Activated T-helper 17 cell treated with anti-CD3 and anti-CD28 coated beads, Interleukin-2, amount 50 U/mL, for 72 hours (primary cell): ENCODE data around the gene SEMA4D. TPM values are rescaled to one million over a fixed set of nuclear protein-coding genes. Genes with fewer than 3 reads are reported as not detected.

Experiments
- ATAC-seq: fragments of 150-1000 bp; cut with Tn5 transposase; replicated peaks from 2 replicates; pipeline ENCODE4 v1.10.0; 2021; ENCODE audit warnings: mild to moderate bottlenecking, moderate library complexity
- H3K27ac Mint-ChIP-seq: one replicate; pipeline ENCODE4 v1.8.0; 2022; ENCODE audit warnings: mixed read lengths
- H3K27me3 Mint-ChIP-seq: one replicate; pipeline ENCODE4 v1.8.0; 2022; ENCODE audit warnings: mixed read lengths
- H3K36me3 Mint-ChIP-seq: one replicate; pipeline ENCODE4 v1.8.0; 2022; ENCODE audit warnings: low read depth, mild to moderate bottlenecking, mixed read lengths
- H3K4me1 Mint-ChIP-seq: one replicate; pipeline ENCODE4 v1.8.0; 2022; ENCODE audit warnings: mixed read lengths
- H3K4me3 Mint-ChIP-seq: one replicate; pipeline ENCODE4 v1.8.0; 2022; ENCODE audit warnings: mild to moderate bottlenecking, mixed read lengths
- H3K9me3 Mint-ChIP-seq: one replicate; pipeline ENCODE4 v1.8.0; 2022; ENCODE audit warnings: mixed read lengths
- total RNA-seq, 2 donors: library from RNA; stranded (reverse); gene quantifications; one replicate each; pipeline ENCODE4 v1.2.3, GENCODE V29; 2022

SEMA4D gene
- total RNA-seq, 2 donors from 2014 or later = 167 to 263 TPM

- H3K4me1 Mint-ChIP-seq = peaks cover 86% of the 10 kb centered on the region
- peak overlapping the region; percentile 91 for H3K4me3 Mint-ChIP-seq
- ATAC-seq = no peak
- no peaks in the 10 kb centered on the region for H3K9me3 Mint-ChIP-seq
- peaks cover 96% of the 10 kb centered on the region for H3K36me3 Mint-ChIP-seq
- H3K27me3 Mint-ChIP-seq = no peaks in the 10 kb centered on the region
- peak overlapping the region; percentile 98 for H3K27ac Mint-ChIP-seq
Observed at GRCh38 chr9:89464300-89464901, 33.5 kb downstream of the SEMA4D start.

- Mint-ChIP-seq H3K27me3 (no peaks in the 10 kb centered on the region), H3K4me3 (peak overlapping the region; percentile 91), H3K9me3 (no peaks in the 10 kb centered on the region), H3K27ac (peak overlapping the region; percentile 98), H3K4me1 (peaks cover 84% of the 10 kb centered on the region), H3K36me3 (peaks cover 96% of the 10 kb centered on the region)
- ATAC-seq = no peak
Observed at GRCh38 chr9:89462817-89463683, 34.9 kb downstream of the SEMA4D start.

- no peaks in the 10 kb centered on the region for H3K9me3 Mint-ChIP-seq
- peaks cover 80% of the 10 kb centered on the region for H3K4me1 Mint-ChIP-seq
- H3K27me3 Mint-ChIP-seq = no peaks in the 10 kb centered on the region
- ATAC-seq = no peak
- peak overlapping the region; percentile 91 for H3K4me3 Mint-ChIP-seq
- H3K27ac Mint-ChIP-seq = peak overlapping the region; percentile 62
- peaks cover 96% of the 10 kb centered on the region for H3K36me3 Mint-ChIP-seq
Observed at GRCh38 chr9:89462199-89462598, 35.7 kb downstream of the SEMA4D start.

GRCh38 chr9:89461265-89461664 is 36.6 kb downstream of the SEMA4D start:
- no peaks in the 10 kb centered on the region for H3K27me3 Mint-ChIP-seq
- ATAC-seq = peak; percentile 67
- H3K4me1 Mint-ChIP-seq = peaks cover 79% of the 10 kb centered on the region
- H3K36me3 Mint-ChIP-seq = peaks cover 96% of the 10 kb centered on the region
- H3K9me3 Mint-ChIP-seq = no peaks in the 10 kb centered on the region
- peak overlapping the region; percentile 91 for H3K4me3 Mint-ChIP-seq
- peak overlapping the region; percentile 18 for H3K27ac Mint-ChIP-seq

- no peak for ATAC-seq
- Mint-ChIP-seq H3K27ac (peak overlapping the region; percentile 18), H3K4me3 (peak overlapping the region; percentile 91), H3K27me3 (no peaks in the 10 kb centered on the region), H3K4me1 (peaks cover 79% of the 10 kb centered on the region), H3K9me3 (no peaks in the 10 kb centered on the region), H3K36me3 (peaks cover 96% of the 10 kb centered on the region)
Observed at GRCh38 chr9:89460551-89460950, 37.4 kb downstream of the SEMA4D start.

- Mint-ChIP-seq H3K4me1 (peaks cover 68% of the 10 kb centered on the region), H3K4me3 (peak overlapping the region; percentile 91), H3K27me3 (no peaks in the 10 kb centered on the region), H3K27ac (no peak overlapping the region), H3K36me3 (peaks cover 96% of the 10 kb centered on the region), H3K9me3 (no peaks in the 10 kb centered on the region)
- ATAC-seq = no peak
Observed at GRCh38 chr9:89458768-89459496, 39.0 kb downstream of the SEMA4D start.

GRCh38 chr9:89457376-89457855 is 40.5 kb downstream of the SEMA4D start:
- Mint-ChIP-seq H3K4me3 (peak overlapping the region; percentile 70), H3K27ac (peak overlapping the region; percentile 92), H3K4me1 (peaks cover 66% of the 10 kb centered on the region), H3K9me3 (no peaks in the 10 kb centered on the region), H3K27me3 (no peaks in the 10 kb centered on the region), H3K36me3 (peaks cover 96% of the 10 kb centered on the region)
- peak; percentile 48 for ATAC-seq

GRCh38 chr9:89455356-89455824 is 42.5 kb downstream of the SEMA4D start:
- Mint-ChIP-seq H3K9me3 (no peaks in the 10 kb centered on the region), H3K36me3 (peaks cover 99% of the 10 kb centered on the region), H3K4me3 (peak overlapping the region; percentile 70), H3K27me3 (no peaks in the 10 kb centered on the region), H3K27ac (peak overlapping the region; percentile 92), H3K4me1 (peaks cover 55% of the 10 kb centered on the region)
- peak; percentile 31 for ATAC-seq

- no peaks in the 10 kb centered on the region for H3K27me3 Mint-ChIP-seq
- H3K4me3 Mint-ChIP-seq = peak overlapping the region; percentile 70
- peaks cover 99% of the 10 kb centered on the region for H3K36me3 Mint-ChIP-seq
- no peaks in the 10 kb centered on the region for H3K9me3 Mint-ChIP-seq
- H3K27ac Mint-ChIP-seq = peak overlapping the region; percentile 92
- H3K4me1 Mint-ChIP-seq = peaks cover 55% of the 10 kb centered on the region
- no peak for ATAC-seq
Observed at GRCh38 chr9:89454498-89455355, 43.2 kb downstream of the SEMA4D start.

GRCh38 chr9:89453452-89453851 is 44.5 kb downstream of the SEMA4D start:
- Mint-ChIP-seq H3K4me3 (no peak overlapping the region), H3K4me1 (peaks cover 52% of the 10 kb centered on the region), H3K27ac (peak overlapping the region; percentile 82), H3K36me3 (peaks cover 99% of the 10 kb centered on the region), H3K27me3 (no peaks in the 10 kb centered on the region), H3K9me3 (no peaks in the 10 kb centered on the region)
- ATAC-seq = no peak

- H3K36me3 Mint-ChIP-seq = peaks cover 98% of the 10 kb centered on the region
- ATAC-seq = no peak
- peaks cover 56% of the 10 kb centered on the region for H3K4me1 Mint-ChIP-seq
- no peaks in the 10 kb centered on the region for H3K27me3 Mint-ChIP-seq
- H3K27ac Mint-ChIP-seq = peak overlapping the region; percentile 82
- peak overlapping the region; percentile 20 for H3K4me3 Mint-ChIP-seq
- H3K9me3 Mint-ChIP-seq = no peaks in the 10 kb centered on the region
Observed at GRCh38 chr9:89452561-89452960, 45.4 kb downstream of the SEMA4D start.

- no peaks in the 10 kb centered on the region for H3K27me3 Mint-ChIP-seq
- H3K27ac Mint-ChIP-seq = no peak overlapping the region
- peak overlapping the region; percentile 75 for H3K4me3 Mint-ChIP-seq
- ATAC-seq = no peak
- H3K9me3 Mint-ChIP-seq = no peaks in the 10 kb centered on the region
- peaks cover 54% of the 10 kb centered on the region for H3K4me1 Mint-ChIP-seq
- peaks cover 99% of the 10 kb centered on the region for H3K36me3 Mint-ChIP-seq
Observed at GRCh38 chr9:89450213-89450612, 47.7 kb downstream of the SEMA4D start.

- Mint-ChIP-seq H3K9me3 (no peaks in the 10 kb centered on the region), H3K36me3 (peaks cover 99% of the 10 kb centered on the region), H3K4me1 (peaks cover 61% of the 10 kb centered on the region), H3K4me3 (peak overlapping the region; percentile 75), H3K27ac (peak overlapping the region; percentile 83), H3K27me3 (no peaks in the 10 kb centered on the region)
- peak; percentile 30 for ATAC-seq
Observed at GRCh38 chr9:89449261-89449671, 48.6 kb downstream of the SEMA4D start.
